ENCODE data around the gene PAQR4. TPM values are rescaled to one million over a fixed set of nuclear protein-coding genes. Genes with fewer than 3 reads are reported as not detected.

PAQR4 gene
- total and polyA plus RNA-seq, 2 of the 13 experiments (the other 11 are each of a cell fraction or from before 2014, with no cell fraction given), result 15.9 to 24.8 TPM

GRCh38 chr16:2981177-2981898 lies 12.2 kb downstream of the PAQR4 start (continued):
- TF ChIP-seq, protein P1, sequence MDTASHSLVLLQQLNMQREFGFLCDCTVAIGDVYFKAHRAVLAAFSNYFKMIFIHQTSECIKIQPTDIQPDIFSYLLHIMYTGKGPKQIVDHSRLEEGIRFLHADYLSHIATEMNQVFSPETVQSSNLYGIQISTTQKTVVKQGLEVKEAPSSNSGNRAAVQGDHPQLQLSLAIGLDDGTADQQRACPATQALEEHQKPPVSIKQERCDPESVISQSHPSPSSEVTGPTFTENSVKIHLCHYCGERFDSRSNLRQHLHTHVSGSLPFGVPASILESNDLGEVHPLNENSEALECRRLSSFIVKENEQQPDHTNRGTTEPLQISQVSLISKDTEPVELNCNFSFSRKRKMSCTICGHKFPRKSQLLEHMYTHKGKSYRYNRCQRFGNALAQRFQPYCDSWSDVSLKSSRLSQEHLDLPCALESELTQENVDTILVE (CRISPR knock-in tag; IDR thresholded peaks at IDR 0.05), result peak; percentile 56
- TF ChIP-seq ZBTB3 (CRISPR knock-in tag; IDR thresholded peaks at IDR 0.05; ENCODE audit: borderline replicate concordance, low read depth), result peak; percentile 52; the same call in 1 of the 2 replicates
- TF ChIP-seq, protein P2, sequence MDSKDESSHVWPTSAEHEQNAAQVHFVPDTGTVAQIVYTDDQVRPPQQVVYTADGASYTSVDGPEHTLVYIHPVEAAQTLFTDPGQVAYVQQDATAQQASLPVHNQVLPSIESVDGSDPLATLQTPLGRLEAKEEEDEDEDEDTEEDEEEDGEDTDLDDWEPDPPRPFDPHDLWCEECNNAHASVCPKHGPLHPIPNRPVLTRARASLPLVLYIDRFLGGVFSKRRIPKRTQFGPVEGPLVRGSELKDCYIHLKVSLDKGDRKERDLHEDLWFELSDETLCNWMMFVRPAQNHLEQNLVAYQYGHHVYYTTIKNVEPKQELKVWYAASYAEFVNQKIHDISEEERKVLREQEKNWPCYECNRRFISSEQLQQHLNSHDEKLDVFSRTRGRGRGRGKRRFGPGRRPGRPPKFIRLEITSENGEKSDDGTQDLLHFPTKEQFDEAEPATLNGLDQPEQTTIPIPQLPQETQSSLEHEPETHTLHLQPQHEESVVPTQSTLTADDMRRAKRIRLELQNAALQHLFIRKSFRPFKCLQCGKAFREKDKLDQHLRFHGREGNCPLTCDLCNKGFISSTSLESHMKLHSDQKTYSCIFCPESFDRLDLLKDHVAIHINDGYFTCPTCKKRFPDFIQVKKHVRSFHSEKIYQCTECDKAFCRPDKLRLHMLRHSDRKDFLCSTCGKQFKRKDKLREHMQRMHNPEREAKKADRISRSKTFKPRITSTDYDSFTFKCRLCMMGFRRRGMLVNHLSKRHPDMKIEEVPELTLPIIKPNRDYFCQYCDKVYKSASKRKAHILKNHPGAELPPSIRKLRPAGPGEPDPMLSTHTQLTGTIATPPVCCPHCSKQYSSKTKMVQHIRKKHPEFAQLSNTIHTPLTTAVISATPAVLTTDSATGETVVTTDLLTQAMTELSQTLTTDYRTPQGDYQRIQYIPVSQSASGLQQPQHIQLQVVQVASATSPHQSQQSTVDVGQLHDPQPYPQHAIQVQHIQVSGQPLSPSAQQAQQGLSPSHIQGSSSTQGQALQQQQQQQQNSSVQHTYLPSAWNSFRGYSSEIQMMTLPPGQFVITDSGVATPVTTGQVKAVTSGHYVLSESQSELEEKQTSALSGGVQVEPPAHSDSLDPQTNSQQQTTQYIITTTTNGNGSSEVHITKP (CRISPR knock-in tag; IDR thresholded peaks at IDR 0.05; ENCODE audit: low read depth), result no peak; the same call in 1 of the 2 replicates
- TF ChIP-seq ZBTB7B (CRISPR knock-in tag; IDR thresholded peaks at IDR 0.05), result peak; percentile 75
- TF ChIP-seq, protein P3, sequence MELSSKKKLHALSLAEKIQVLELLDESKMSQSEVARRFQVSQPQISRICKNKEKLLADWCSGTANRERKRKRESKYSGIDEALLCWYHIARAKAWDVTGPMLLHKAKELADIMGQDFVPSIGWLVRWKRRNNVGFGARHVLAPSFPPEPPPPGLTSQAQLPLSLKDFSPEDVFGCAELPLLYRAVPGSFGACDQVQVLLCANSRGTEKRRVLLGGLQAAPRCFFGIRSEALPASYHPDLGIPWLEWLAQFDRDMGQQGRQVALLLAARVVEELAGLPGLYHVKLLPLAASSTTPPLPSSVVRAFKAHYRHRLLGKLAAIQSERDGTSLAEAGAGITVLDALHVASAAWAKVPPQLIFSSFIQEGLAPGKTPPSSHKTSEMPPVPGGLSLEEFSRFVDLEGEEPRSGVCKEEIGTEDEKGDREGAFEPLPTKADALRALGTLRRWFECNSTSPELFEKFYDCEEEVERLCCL (CRISPR knock-in tag; IDR thresholded peaks at IDR 0.05; ENCODE audit: borderline replicate concordance), result no peak
- peak; percentile 65 for TF ChIP-seq JARID2 (CRISPR knock-in tag; IDR thresholded peaks at IDR 0.05; ENCODE audit: insufficient replicate concordance)
- TF ChIP-seq RNF219 (CRISPR knock-in tag; IDR thresholded peaks at IDR 0.05), result no peak
- peak; percentile 15; the same call in 1 of the 2 replicates for TF ChIP-seq KDM2A (CRISPR knock-in tag; IDR thresholded peaks at IDR 0.05; ENCODE audit: borderline replicate concordance, low read depth)
- TF ChIP-seq MATR3 (CRISPR knock-in tag; IDR thresholded peaks at IDR 0.05), result no peak
- 0 out of 2 replicates have a peak, but pooled peaks have one; percentile 12 for TF ChIP-seq ZNF264 (CRISPR knock-in tag; IDR thresholded peaks at IDR 0.05)
- peak; percentile 14; the same call in 1 of the 2 replicates for TF ChIP-seq ZNF317 (CRISPR knock-in tag; IDR thresholded peaks at IDR 0.05)
- peak; percentile 44 for TF ChIP-seq CBX1 (IDR thresholded peaks at IDR 0.05; ENCODE audit: low read depth)
- TF ChIP-seq, protein P4, sequence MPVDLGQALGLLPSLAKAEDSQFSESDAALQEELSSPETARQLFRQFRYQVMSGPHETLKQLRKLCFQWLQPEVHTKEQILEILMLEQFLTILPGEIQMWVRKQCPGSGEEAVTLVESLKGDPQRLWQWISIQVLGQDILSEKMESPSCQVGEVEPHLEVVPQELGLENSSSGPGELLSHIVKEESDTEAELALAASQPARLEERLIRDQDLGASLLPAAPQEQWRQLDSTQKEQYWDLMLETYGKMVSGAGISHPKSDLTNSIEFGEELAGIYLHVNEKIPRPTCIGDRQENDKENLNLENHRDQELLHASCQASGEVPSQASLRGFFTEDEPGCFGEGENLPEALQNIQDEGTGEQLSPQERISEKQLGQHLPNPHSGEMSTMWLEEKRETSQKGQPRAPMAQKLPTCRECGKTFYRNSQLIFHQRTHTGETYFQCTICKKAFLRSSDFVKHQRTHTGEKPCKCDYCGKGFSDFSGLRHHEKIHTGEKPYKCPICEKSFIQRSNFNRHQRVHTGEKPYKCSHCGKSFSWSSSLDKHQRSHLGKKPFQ (CRISPR knock-in tag; IDR thresholded peaks at IDR 0.05; ENCODE audit: insufficient replicate concordance), result peak; percentile 75
- peak; percentile 29; the same call in 1 of the 2 replicates for TF ChIP-seq KLF15 (CRISPR knock-in tag; IDR thresholded peaks at IDR 0.05; ENCODE audit: borderline replicate concordance)
- TF ChIP-seq HNF4G (IDR thresholded peaks at IDR 0.05; ENCODE audit: borderline replicate concordance, low read depth, low read length), result peak; percentile 21; the same call in 1 of the 2 replicates
- peak; percentile 22; the same call in 1 of the 2 replicates for TF ChIP-seq HNF4G (CRISPR knock-in tag; IDR thresholded peaks at IDR 0.05; ENCODE audit: borderline replicate concordance, low read depth)
- TF ChIP-seq FOXK2 (IDR thresholded peaks at IDR 0.05), result no peak
- 0 out of 3 replicates have a peak, but pooled peaks have one; percentile 38 for TF ChIP-seq MXI1 (IDR thresholded peaks at IDR 0.05; ENCODE audit: borderline replicate concordance, low read depth, low read length)
